NCI-H146 treated with DMSO at 0.1 percent for 48 hours (cell line): Measurements from ENCODE around the gene ADARB2.
"Not testable (repeated sequence)": the region's sequence is repeated elsewhere in the genome, so short reads cannot be mapped to it uniquely, and the experiment has no call there.

ENCODE experiments used
- DNase-seq: peaks from one replicate; lab custom pipeline; 2025; ENCODE audit not compliant: unreplicated experiment; lab: John Stamatoyannopoulos, UW

Gene ADARB2

GRCh38 chr10:1552406-1552805 is 184.9 kb downstream of the ADARB2 start:
- DNase-seq, result no peak

- peak; percentile 47 for DNase-seq
Measured at GRCh38 chr10:1551636-1552338, 185.5 kb downstream of the ADARB2 start.

GRCh38 chr10:1550616-1551015 is 186.7 kb downstream of the ADARB2 start:
- no peak for DNase-seq

DNA sequence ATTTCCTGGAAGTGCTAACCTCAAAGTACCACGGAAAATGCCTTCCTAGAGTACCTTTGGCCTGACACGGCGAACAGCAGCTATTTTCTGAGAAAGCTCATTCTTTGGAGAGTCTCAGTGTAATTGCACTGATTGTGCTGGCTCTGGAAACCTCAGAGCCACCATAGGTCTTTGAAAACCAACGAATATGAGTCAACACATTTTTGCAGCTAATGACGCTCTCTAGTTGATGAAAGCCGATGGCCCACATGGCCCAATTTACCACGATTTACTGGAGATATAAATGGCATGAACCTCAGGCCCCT is 187.1 kb downstream of the ADARB2 start:
- no peak for DNase-seq

DNA sequence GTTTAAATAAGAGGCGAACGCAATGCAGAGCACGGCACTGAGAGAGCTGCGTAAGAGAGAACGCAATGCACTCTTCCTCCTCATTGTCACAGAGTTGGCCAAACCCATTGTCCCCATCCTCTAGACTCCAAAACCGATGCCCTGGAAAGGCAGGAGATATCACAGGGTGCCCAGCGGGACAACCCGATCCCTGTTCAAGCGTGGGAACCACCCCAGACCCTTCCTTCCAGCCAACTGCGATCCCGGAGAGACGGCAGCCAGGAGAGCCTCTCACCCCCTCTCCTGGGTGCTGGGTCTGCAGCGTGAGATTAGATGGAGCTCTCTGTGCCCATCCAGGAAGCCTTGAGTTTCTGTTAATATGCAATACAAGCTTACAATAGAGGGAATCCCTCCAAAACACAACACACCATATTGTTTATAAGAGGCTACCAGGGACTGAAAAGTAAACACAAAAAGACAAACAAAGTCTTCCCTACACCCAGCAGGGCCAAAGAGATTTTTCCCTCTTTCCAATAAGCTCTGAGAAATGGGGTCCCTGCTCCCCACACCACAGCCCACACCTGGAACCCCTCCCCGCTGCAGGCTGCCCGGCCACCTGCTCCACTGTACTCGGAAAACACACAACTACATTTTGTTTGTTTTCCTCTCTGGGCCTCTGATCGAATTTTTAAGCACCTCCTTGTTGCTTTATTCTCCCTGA is 187.6 kb downstream of the ADARB2 start:
- no peak for DNase-seq

DNA sequence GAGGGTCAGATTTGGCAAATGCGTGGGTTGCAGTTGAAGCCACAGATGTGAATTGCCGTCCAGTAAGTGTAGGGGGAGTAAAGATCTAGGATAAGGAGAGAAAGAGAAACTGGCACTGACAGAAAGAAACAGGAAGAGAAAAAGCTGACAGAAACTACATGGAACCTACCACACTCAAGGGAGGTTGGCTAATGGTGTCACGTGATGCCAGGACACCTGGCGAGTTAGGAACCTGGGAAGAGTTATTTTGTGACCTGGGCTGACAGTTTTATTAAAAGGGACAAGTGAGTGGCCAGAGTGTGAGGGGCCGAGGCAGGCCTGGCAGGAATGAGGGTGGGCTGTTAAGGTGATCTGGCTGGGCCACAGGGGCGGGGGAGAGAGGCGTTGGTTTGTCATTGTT is 188.7 kb downstream of the ADARB2 start:
- no peak for DNase-seq

DNA sequence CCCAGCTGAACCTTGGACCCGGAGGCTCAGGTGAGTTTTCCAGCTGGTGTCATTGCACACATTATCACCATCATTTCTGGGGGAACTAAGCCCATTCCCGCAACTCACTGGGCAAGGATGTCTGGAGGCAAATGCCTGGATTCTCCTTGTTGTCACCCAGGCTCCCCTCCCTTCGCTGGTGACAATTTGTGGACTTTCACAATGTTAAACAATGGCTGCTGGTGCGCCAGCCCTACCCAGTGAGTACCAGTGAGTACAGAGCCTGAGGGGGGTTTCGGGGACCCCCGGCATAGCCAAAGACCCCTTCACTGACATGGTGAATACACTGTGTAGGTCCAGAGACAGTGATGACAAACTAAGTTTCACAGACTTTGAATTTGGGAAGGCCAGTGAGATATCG is 189.2 kb downstream of the ADARB2 start:
- no peak for DNase-seq

DNA sequence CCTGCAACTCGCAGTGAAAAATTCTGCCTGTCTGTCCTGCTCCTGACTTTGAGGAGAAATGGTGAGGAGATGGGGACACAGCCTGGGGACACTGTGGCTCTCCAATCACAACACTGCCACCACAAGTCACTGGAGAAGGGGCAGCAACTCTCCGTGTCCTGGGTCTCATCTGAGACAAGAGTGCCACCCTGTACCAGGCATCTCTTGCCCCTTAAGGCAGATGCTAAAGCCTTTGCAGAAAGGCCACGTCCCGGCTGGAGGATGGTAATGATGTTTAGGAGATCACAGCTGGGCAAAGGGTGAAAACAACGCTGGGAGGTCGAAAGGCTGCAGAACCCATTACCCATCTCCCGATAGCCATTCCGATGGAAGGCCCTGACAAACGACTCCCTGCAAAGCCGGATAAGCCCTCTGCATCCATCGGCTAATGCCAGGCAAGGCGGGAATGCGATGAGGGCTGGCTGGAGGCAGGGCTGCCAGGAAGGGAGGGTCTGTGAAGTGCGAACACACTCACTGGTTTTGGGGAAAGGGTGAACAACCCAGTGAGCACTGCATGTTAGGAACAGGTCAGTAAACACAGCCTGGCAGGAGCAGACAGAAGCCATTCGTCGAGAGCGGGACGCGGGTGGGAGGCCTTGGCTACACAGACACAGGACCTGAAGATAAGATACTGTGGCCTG is 190.8 kb downstream of the ADARB2 start:
- DNase-seq, result no peak

DNA sequence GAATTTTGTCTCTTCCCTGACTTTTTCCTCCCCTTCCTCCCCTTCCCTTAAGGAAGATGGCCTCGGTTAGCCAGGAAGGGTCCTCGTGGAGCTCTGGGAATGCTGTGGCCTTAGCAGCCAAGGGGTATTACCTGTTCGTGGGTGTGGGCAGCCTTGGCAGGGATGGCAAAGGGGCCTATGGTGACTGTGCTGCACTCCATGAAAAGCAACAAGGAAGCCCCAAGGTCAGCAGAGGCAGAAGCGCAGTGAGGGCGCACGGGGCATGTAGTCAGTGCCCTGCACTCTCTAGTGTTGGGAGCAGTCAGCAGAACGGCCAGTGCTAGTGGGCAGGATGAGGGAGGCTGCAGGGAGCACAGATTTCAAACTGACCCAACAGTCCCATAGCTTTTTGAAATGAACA is 191.8 kb downstream of the ADARB2 start:
- DNase-seq, result no peak

DNA sequence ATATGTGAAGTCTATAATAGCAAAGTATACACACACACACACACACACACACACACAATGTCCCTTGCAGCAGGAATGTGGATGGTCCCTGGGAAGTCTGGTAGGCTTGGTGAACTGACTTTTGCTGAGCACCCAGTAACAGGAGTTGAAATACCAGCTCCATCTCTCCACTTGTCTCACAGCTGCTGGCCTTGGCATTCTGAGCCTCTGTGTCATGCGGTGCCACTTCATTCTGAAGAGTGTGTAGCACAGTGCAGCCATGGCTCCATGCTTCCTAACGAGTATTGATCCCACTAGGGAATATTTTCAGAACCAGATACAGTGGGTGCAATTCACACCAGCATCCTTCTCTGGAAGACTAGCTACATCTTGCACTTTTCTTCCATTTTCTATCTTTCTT is 192.4 kb downstream of the ADARB2 start:
- no peak for DNase-seq

DNA sequence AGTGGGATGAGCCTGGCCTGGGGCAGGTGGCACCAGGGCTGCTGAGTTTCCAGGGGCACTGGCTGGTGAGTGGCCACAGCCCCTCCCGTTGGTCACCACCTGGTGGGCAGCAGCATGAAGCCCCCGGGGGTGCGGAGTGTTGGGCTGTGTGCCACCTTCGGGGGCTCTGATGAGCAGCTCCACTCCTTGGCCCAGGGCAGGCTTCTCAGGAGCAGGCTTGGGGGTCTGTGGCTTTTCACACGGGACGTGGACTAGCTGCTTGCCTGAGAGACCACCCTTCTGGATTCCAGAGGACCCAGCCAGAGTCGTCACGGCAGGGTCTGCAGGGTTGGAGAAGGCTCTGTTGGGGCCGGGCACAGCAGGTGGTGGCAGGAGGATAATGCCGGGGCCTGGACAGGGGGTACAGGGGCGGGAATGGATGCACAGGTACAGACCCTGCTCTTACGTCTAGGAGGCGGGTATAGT is 193.1 kb downstream of the ADARB2 start:
- DNase-seq, result no peak

GRCh38 chr10:1543596-1543995 is 193.7 kb downstream of the ADARB2 start:
- DNase-seq, result no peak

DNA sequence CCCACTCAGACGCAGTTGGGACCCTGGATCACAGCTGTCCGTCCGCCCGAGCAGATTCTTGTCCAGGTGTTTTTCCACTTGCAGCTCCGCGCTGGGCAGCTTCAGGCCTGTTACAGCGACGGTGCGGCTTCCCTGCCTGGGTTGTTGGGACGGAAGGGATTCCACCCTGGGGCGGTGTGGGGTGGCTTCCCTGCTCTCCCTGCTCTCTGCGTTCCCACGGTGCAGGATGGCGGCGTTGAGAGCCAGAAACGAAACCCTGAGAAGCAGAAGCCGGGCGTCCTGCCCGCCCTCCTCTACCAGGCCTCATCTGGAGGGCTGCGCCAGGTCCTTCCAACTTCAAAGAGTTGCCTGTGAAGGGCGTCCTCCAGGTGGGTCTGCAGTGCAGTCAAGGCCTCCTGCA is 194.4 kb downstream of the ADARB2 start:
- no peak for DNase-seq

DNA sequence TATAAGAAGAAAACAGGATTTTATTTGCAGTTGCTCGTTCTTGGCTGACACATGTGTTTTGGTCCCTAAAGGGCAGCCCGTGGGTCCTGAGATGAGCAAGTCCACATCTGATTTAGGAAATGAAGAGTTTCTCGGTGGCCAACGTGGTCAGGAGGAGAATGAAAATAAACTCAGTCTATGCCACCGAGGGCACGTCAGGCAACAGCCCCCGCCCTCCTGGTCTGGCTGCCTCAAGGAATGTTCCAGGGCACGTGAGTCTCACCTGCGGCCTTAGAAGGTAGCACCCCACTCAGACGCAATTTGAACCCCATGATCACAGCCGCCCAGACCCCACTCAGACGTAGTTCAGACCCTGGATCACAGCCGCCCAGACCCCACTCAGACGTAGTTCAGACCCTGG is 197.2 kb downstream of the ADARB2 start:
- DNase-seq, result no peak

GRCh38 chr10:1539216-1539615 is 198.1 kb downstream of the ADARB2 start:
- no peak for DNase-seq

GRCh38 chr10:1538531-1539061 is 198.7 kb downstream of the ADARB2 start:
- no peak for DNase-seq

DNA sequence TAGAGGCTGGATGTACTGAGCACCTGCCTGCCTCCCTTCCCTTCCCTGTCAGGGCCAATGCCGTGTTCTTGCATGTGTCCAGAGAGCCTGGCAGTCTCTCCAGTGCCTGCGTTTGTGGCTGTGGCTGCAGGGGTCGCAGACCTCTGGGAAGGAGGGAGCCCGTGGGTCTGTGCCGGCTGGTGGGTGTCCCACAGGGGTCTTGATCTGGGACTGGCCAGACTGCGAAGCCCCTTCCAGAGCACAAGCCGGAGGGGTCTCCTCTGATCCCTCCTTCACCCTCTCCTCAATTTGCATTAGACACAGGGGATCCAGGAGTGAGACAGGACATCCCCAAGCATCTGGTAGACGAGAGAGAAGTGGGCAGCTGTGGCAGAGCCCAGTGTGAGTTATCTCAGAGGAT is 199.2 kb downstream of the ADARB2 start:
- no peak for DNase-seq

DNA sequence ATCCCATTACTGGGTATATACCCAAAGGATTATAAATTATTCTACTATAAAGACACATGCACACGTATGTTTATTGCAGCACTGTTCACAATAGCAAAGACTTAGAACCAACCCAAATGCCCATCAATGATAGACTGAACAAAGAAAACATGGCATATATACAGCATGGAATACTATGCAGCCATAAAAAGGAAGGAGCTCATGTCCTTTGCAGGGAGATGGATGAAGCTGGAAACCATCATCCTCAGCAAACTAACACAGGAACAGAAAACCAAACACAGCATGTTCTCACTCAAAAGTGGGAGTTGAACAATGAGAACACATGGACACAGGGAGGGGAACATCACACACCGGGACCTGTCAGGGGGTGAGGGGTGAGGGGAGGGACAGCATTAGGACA is 199.9 kb downstream of the ADARB2 start:
- DNase-seq, result not testable (repeated sequence)

DNA sequence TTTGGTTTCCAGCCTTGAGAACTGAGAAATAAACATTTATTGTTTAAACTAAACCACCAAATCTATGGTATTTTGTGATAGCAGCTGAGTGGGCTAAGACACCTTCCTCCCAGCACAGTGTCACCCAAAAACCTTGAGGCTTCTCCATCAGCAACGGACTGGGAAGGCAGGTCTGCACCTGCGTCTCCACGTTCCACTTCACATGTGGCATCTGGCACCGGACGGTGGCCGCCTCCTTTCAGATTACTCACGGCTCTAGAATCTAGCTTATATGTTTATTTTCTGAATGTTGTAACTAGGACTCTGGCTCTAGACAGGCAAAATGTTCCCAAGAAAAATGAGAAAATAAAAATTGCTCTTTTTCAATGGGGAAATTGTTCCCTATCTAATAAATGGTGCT is 201.0 kb downstream of the ADARB2 start:
- no peak for DNase-seq

DNA sequence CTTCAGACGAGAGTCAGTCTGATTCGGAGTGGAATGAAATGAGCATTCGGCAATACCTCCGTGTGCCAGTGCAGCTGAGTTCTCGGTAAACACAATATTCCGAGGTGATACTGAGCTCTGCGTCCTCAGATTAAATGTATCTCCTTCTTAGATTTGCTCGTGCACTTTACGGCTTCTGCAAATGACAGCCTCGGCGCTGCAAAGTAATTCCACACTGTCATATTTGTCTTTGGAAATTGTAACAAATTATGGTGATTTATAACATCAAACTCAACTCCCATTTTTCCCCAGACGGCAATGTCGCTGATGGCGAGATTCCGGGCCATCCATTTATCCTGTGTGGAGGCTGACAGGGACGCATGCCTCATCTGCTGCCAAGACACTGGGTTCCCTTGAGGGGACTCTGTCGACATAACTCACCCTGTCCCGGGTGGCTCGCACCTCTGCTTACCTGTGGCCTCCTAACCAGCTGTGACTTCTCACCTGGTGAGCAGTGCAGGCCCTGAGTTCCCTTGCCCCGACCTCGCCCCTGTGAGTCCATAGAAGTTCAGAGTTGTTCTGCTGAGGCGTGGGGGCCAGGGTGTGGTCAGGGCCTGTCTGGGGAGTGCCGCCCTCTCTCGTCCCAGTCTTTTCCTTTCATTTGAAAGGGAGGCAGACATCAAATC is 201.9 kb downstream of the ADARB2 start:
- no peak for DNase-seq

GRCh38 chr10:1534820-1535219 is 202.5 kb downstream of the ADARB2 start:
- no peak for DNase-seq

DNA sequence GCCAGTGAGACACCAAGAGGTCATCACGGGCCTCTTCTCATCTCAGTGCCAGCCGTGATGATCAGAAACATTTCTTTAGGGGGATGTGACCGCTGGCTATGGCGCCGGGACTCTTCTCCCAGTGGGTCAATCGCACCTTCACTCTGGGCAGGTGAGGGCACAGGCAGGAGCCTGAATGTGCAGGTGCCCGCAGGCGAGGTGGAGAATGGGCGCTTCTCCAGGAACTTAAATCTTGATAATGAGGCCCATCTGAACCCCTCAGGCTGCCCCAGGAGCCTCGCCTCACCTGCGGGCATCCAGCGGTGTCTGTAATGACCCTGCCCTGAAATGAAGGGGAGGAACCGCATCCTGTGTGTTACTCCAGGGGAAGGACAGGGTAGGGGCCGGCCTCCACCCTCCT is 204.7 kb downstream of the ADARB2 start:
- DNase-seq, result peak; percentile 58
